GM19395 (cell line): ENCODE measurements around the gene SYNGR2.
A peak's percentile ranks its signal among the peaks of the same experiment; 100 is the strongest.
"Not testable (repeated sequence)": the region's sequence is repeated elsewhere in the genome, so short reads cannot be mapped to it uniquely, and the experiment has no call there.

Experiments
- ATAC-seq: cut with Tn5 transposase; IDR thresholded peaks from one replicate; pipeline ENCODE4 v1.9.1; 2021; ENCODE audit warnings: mild to moderate bottlenecking, moderate library complexity; ENCODE audit not compliant: unreplicated experiment

SYNGR2 gene

DNA sequence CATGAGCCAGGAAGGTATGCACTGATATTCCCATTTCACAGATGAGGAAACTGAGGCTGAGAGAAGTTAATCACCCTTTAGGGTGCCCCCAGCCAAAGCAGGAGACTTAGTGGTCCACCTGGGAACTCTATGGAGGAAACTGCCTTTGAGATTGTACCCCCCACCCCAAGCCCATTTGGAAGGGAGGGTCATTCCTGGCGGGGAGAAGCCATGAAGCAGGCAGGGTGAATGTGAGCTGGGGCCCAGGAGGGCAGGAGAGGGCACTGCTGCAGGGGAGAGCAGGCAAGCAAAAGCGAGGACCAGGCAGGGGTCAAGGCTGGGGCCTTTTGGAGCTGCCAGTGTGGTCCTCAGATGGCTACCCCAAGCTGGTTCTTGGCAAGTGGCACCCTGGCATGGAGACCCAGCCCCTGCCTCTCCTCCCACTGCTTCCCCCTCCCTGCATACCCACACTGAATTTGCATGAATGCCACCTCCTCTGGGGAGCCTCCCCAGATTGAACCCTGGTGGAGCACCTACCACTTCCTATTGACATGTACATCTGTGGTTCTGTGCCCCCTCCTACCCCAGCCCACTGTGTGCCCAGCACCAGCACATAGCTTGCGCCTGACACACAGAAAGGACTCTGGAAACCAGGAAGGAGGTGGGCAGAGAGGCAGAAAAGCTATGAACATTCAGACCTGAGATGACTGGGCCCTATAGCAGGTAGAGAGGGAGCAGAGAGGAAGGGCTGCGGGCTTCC, 38.9 kb upstream of the SYNGR2 start:
- ATAC-seq = no peak

DNA sequence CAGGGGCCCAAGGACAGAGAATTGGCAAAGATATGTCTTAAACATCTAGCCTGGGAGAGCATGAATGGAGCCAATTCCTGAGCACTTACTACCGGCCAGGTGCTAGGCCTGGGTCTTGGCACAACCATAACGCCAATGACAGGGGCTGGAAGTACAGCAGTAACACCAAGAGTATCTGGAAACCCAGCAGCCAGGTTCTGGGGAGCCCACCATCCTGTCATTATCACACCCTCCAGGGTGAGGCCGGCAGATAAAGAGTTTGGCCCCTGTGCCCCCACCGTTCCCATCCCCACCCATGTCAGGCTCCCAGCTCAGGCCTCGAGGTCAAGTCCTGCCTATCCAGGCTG, 38.3 kb upstream of the SYNGR2 start:
- ATAC-seq = no peak

DNA sequence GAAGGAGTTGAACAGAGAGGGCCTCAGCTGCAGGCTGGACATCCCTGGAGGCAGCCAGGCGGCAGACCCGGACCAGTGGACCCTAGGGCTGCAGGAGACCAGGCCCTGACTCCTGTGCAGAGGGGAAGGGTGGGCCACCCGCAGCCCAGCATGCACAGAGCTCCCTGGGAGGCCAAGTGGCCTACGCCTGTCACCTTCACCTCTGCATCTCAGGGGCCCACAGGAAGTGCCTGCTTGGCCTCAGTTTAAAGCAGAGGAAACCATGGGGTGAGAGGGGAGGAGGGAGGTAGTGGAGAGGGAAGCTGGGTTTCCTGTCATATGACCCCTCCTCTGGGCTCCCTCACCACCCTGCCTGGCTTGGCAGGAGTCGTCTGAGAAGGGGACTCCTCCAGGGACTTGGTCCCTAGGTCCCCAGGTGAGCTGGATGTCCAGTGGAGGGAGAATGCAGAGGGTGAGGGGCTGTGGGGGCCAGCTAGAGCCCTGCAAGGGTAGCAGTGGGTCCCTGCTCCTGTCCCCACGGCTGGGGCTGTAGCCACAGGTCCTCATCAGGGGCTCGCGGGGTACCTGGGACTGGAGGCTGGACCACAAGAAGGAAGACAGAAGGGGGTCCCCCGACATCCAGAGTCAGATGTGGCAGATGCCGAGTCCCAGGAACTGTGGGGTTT, 37.8 kb upstream of the SYNGR2 start, which contains the start of gene TMC8:
TSS of gene TMC8 (plus strand) at position 335 of the 665 bp plus-strand sequence. CDS start 818 bp downstream, outside the sequence.
- no peak for ATAC-seq

DNA sequence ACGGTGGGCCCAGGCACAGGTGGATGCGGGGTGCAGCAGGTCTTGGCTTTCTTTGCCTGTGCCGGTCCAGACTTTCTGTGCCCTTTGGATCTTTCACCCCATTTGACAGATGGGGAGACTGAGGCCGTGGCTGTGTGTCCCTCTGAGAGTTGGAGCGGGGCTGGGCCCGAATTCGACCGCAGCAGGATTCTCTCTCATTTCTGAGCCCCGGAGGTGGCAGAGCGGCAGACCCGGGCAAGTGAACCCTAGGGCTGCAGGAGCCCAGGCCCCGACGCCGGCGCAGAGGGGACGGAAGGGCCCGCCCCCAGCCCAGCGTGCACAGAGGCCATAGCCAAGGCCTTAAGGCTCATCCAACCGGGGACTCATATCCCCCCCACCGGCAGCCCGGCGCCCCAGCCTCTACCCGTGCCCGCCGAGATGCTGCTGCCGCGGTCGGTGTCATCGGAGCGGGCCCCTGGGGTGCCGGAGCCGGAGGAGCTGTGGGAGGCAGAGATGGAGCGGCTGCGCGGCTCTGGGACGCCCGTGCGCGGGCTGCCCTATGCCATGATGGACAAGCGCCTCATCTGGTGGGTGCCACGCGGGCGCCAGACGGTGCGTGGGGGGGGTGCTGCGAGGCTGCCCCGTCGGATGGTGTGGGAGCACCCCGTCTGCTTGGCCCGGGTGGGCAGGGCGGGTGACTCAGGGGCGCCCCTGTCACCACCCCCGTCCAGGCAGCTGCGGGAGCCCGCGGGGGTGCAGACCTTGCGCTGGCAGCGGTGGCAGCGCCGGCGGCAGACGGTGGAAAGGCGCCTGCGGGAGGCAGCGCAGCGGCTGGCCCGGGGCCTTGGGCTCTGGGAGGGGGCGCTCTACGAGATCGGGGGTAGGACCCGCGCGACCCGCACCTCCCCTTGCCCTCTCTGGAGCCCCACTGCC, 37.0 kb upstream of the SYNGR2 start:
- no peak for ATAC-seq

GRCh38 chr17:78132084-78132676, 36.2 kb upstream of the SYNGR2 start:
- no peak for ATAC-seq

GRCh38 chr17:78132767-78133178, 35.6 kb upstream of the SYNGR2 start:
- ATAC-seq = no peak

DNA sequence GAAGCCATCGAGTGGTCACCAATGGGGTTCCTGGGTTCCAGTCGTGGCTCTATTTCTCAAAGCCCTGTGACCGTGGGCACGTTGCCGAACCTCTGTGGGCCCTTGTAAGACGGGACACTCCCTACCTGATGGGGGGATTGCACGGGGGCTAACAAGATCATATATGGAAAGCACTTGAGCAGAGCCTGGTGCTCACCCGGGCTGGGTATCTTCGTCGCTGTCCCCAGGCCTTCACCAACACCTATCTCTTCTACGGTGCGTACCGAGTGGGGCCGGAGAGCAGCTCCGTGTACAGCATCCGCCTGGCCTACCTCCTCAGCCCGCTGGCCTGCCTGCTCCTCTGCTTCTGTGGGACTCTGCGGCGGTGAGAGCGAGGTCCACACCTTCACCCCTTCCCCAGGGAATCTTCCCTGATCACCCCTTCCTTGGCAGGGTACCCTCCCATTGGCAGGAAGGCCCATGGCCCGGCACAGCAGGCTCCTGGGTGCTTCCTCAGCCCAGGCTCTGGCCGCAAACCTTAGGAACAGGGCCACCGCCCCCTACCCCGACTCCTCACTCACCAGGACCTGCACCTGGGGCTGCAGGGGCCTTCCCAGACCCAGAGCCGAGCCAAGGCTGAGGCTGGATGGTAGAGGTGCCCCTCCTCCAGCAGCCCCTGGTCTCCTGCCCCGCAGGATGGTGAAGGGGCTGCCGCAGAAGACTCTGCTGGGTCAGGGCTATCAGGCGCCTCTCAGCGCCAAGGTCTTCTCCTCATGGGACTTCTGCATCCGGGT, 35.0 kb upstream of the SYNGR2 start:
- ATAC-seq = no peak

DNA sequence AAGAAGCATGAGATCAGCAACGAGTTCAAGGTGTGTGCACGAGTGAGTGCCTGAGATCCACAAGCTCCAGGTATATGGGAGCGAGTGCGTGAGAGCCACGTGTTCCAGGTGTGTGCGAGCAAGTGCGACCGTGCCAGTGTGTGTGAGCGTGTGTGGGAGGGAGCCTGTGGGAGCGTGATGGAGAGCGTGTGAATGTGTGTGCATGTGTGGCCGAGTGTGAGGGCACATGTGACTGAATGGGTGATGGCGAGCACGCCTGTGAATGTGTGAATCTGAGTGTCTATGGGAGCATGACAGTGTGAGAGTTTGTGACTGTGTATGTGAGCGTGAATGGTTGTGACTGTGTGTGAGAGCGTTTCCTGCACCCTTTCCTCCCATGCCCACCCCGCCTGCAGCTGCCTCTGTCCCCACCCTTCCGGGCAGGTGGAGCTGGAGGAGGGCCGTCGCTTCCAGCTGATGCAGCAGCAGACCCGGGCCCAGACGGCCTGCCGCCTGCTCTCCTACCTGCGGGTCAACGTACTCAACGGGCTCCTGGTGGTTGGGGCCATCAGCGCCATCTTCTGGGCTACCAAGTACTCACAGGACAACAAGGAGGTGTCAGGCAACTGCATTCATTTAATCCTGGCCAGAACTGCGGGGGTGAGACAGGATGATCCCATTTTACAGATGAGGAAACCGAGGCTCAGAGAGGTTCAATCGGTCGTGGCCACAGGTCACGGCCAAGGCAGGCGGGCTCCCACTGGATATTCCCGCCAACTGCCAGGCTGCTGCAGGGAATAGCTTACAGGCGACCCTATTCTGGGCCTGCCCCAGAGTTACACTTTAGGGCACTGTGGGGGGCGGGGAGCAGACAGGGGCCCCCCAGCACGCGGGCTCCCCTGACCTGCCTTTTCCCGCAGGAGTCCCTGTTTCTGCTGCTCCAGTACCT, 34.1 kb upstream of the SYNGR2 start:
- no peak for ATAC-seq

DNA sequence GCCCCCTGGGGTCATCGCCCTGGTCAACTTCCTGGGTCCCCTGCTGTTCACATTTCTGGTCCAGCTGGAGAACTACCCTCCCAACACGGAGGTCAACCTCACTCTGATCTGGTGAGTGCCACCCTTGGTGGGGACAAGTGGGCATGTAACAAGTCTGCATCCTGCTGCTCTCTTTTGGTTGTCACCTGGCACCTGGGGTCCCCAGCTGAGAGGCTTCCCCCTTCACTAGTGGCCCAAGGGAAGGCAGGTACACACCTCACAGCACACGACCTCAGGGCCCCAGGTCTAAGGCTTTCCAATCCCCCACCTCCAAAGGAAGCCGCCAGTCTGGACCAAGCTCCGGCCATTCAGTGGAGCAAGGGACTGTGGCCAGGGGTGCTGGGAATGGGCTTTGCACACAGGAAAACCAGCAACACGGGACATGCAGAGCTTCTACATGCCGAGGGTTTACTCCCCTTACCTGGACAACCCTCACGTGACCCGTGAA, 33.4 kb upstream of the SYNGR2 start:
- no peak for ATAC-seq

DNA sequence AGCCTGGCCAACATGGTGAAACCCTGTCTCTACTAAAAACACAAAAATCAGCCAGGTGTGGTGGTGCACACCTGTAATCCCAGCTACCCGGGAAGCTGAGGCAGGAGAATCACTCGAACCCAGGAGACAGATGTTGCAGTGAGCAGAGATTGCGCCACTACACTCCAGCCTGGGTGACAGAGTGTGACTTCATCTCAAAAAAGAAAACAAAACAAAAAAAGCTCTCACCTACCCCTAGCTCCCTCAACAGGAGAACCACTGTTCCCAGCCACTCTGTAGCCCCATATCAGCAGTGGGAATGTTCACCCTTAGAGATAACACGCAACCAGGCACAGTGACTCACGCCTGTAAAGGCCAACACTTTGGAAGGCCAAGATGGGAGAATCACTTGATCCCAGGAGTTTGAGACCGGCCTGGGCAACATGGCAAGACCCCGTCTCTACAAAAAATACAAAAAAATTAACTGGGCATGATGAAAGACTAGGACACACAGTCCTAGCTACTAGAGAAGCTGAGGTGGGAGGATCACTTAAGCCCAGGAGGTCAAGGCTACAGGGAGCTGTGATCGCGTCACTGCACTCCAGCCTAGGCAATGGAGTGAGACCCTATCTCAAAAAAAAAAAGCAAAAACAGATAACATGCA, 32.4 kb upstream of the SYNGR2 start:
- ATAC-seq = no peak

DNA sequence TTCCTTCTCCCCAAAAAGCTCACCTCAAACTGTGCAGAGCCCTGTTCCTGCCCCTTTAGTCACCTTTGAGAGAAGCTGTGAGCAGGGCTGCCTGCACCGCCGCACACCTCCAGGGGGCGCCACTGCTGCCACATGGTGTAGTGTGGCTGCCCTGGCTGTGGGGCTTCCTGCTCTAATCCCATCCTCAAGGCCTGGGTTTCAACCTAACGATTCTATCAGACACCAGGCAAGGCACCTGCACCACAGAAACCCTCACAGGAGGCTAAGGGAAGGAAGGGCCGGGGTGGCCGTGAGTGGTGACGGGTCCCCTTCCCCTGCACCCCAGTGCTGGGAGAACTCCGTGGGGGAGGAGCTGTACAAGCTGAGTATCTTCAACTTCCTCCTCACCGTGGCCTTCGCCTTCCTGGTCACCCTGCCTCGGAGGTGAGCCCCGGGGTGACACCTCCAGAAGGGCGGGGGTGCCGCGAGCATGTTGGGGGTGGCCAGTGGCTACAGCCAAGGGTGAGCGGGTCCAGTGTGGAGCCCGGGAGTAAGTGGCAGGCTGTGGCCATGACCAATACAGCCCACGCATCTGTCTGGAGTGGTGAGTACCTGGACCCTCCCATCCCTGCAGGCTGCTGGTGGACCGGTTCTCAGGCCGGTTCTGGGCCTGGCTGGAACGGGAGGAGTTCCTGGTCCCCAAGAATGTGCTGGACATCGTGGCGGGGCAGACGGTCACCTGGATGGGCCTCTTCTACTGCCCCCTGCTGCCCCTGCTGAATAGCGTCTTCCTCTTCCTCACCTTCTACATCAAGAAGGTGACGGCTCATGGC, 30.8 kb upstream of the SYNGR2 start:
- ATAC-seq = no peak

DNA sequence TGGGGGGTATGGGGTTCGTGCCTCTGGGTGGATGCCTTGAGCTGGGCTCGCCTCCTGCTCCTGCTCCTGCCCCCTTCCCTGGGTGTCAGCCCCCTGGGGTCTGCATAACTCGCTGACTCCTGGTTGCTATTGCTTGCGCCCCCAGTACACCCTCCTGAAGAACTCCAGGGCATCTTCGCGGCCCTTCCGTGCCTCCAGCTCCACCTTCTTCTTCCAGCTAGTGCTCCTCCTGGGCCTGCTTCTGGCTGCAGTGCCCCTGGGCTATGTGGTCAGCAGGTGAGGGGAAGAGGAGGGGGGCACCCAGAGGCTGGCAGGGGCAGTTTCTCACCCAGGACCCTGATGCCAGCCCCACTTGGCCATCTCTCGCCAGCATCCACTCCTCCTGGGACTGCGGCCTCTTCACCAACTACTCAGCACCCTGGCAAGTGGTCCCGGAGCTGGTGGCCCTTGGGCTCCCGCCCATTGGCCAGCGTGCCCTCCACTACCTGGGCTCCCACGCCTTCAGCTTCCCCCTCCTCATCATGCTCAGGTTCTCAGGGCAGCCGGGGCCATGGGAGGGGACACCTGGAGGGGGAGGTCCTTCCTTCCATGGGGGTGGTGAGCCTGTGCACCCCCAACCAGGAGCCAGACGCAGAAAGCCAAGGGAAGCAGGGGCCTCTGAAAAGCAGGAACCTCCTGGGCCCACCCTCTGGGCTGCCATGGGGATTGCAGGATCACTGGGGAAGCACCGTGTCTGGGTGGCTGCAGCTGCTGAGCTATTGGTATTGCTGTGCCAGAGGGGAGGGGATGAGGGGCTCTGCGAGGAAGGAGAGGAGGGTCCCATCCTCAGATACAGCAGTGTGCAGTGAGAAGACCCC, 29.9 kb upstream of the SYNGR2 start:
- ATAC-seq = no peak

GRCh38 chr17:78139861-78140168, 28.6 kb upstream of the SYNGR2 start:
- not testable (repeated sequence) for ATAC-seq

- peak; percentile 64 for ATAC-seq
Observed at GRCh38 chr17:78140169-78141051, 28.0 kb upstream of the SYNGR2 start.

DNA sequence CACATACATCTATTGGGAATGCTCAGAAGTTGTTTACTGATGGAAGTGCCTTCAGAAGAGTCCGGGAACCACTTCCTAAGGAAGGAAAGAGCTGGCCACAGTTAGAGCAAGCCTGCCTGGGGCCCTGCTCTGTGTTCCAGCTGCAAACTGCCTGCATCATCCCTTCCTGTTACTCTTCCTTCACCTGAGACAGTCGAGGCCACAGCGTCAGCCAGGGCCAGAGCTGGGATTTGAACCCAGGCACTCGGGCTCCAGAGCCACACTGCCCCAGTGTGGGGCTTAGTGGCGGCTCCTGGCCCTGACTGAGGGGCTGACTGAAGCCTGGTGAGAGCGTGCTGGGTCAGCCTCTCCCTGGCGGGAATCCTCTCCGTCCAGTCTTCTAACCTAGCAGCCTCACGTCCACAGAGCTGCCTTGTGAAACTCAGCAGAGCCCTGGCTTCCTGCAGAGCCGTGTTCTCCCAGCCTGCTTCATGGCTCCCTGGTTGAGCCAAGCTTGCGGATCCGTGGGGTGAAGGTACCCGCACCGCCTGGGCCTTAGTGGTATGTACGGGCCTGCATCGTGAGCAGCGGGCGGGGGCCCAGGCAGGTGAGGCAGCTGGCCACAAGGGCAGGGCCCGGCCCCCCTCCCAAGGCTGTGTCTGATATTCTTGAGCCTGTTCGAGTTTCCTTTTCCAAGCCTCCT, 26.8 kb upstream of the SYNGR2 start:
- no peak for ATAC-seq
